HS-27A (cell line): ENCODE measurements around the gene H1-8.
"Not testable (repeated sequence)": the region's sequence is repeated elsewhere in the genome, so short reads cannot be mapped to it uniquely, and the experiment has no call there.

Source experiments
- DNase-seq: peaks from one replicate; pipeline ENCODE4 v3.0.0-alpha.2; 2012; ENCODE audit warnings: low read depth, missing footprints

Gene H1-8

GRCh38 chr3:129515108-129515820 lies 27.7 kb upstream of the H1-8 start:
- not testable (repeated sequence) for DNase-seq

- not testable (repeated sequence) for DNase-seq
Observed at GRCh38 chr3:129515821-129516432, 27.0 kb upstream of the H1-8 start.

GRCh38 chr3:129517516-129517915 lies 25.5 kb upstream of the H1-8 start:
- no peak for DNase-seq

GRCh38 chr3:129518038-129518561 lies 24.9 kb upstream of the H1-8 start:
- DNase-seq: no peak

- DNase-seq: no peak
Observed at GRCh38 chr3:129518581-129518980, 24.4 kb upstream of the H1-8 start.

- no peak for DNase-seq
Observed at GRCh38 chr3:129519449-129519848, 23.5 kb upstream of the H1-8 start.

- no peak for DNase-seq
Observed at GRCh38 chr3:129519896-129520715, 22.9 kb upstream of the H1-8 start.

GRCh38 chr3:129520960-129521359 lies 22.0 kb upstream of the H1-8 start:
- DNase-seq: no peak

GRCh38 chr3:129521611-129522010 lies 21.4 kb upstream of the H1-8 start:
- DNase-seq: no peak

GRCh38 chr3:129522953-129523352 lies 20.0 kb upstream of the H1-8 start:
- no peak for DNase-seq

- DNase-seq: no peak
Observed at GRCh38 chr3:129524081-129524480, 18.9 kb upstream of the H1-8 start.

GRCh38 chr3:129525341-129525968 lies 17.5 kb upstream of the H1-8 start:
- no peak for DNase-seq

GRCh38 chr3:129526121-129526900 lies 16.7 kb upstream of the H1-8 start:
- no peak for DNase-seq

- DNase-seq: no peak
Observed at GRCh38 chr3:129527262-129527661, 15.7 kb upstream of the H1-8 start.

GRCh38 chr3:129528589-129529100 lies 14.3 kb upstream of the H1-8 start, which contains the start of gene RHO:
Gene RHO, plus strand, starts transcription at chr3:129528639. Its CDS starts 95 bp downstream, at chr3:129528734.
- DNase-seq: no peak

GRCh38 chr3:129529436-129530210 lies 13.4 kb upstream of the H1-8 start:
- DNase-seq: no peak

GRCh38 chr3:129530251-129530791 lies 12.7 kb upstream of the H1-8 start:
- DNase-seq: no peak

- DNase-seq: no peak
Observed at GRCh38 chr3:129530821-129531220, 12.2 kb upstream of the H1-8 start.

GRCh38 chr3:129531699-129532098 lies 11.3 kb upstream of the H1-8 start:
- DNase-seq: no peak

GRCh38 chr3:129532261-129532660 lies 10.7 kb upstream of the H1-8 start:
- DNase-seq: no peak
